ENCODE data around the gene AP5Z1.

The AP5Z1 gene

GRCh38 chr7:4833176-4833575 lies 57.8 kb downstream of the AP5Z1 start:
- Histone ChIP-seq H2AFZ (ENCODE audit: low read depth, low read length) (no peak overlapping the region), H3K27ac (ENCODE audit: low read length) (no peak overlapping the region), H3K9me3 (ENCODE audit: insufficient read depth, low read length) (no peaks in the 10 kb centered on the region), H3K4me1 (ENCODE audit: low read length) (no peaks in the 10 kb centered on the region), H3K36me3 (replicated peaks; ENCODE audit: low read depth, low read length) (no peaks in the 10 kb centered on the region), H3K4me3 (ENCODE audit: low read length) (no peak overlapping the region), H3K27me3 (ENCODE audit: low read depth, low read length) (no peaks in the 10 kb centered on the region), H4K20me1 (ENCODE audit: insufficient read depth, low read length) (no peaks in the 10 kb centered on the region), H3K9ac (ENCODE audit: low read length) (no peak overlapping the region), H3K79me2 (ENCODE audit: low read length) (no peaks in the 10 kb centered on the region), H3K4me2 (ENCODE audit: low read length) (no peak overlapping the region)
- TF ChIP-seq EZH2phosphoT487 (IDR thresholded peaks at IDR 0.05; ENCODE audit: low read depth): no peak
- TF ChIP-seq, protein P1, sequence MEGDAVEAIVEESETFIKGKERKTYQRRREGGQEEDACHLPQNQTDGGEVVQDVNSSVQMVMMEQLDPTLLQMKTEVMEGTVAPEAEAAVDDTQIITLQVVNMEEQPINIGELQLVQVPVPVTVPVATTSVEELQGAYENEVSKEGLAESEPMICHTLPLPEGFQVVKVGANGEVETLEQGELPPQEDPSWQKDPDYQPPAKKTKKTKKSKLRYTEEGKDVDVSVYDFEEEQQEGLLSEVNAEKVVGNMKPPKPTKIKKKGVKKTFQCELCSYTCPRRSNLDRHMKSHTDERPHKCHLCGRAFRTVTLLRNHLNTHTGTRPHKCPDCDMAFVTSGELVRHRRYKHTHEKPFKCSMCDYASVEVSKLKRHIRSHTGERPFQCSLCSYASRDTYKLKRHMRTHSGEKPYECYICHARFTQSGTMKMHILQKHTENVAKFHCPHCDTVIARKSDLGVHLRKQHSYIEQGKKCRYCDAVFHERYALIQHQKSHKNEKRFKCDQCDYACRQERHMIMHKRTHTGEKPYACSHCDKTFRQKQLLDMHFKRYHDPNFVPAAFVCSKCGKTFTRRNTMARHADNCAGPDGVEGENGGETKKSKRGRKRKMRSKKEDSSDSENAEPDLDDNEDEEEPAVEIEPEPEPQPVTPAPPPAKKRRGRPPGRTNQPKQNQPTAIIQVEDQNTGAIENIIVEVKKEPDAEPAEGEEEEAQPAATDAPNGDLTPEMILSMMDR (IDR thresholded peaks at IDR 0.05; ENCODE audit: low read depth, low read length): no peak

GRCh38 chr7:4833691-4834600 lies 58.5 kb downstream of the AP5Z1 start:
- no peaks in the 10 kb centered on the region for H3K27me3 ChIP-seq (ENCODE audit: low read depth, low read length)
- no peaks in the 10 kb centered on the region for H3K4me1 ChIP-seq (ENCODE audit: low read length)
- no peaks in the 10 kb centered on the region for H3K79me2 ChIP-seq (ENCODE audit: low read length)
- H3K9me3 ChIP-seq (ENCODE audit: insufficient read depth, low read length): no peaks in the 10 kb centered on the region
- no peaks in the 10 kb centered on the region for H3K36me3 ChIP-seq (replicated peaks; ENCODE audit: low read depth, low read length)
- H3K27ac ChIP-seq (ENCODE audit: low read length): no peak overlapping the region
- H4K20me1 ChIP-seq (ENCODE audit: insufficient read depth, low read length): no peaks in the 10 kb centered on the region
- H3K9ac ChIP-seq (ENCODE audit: low read length): no peak overlapping the region
- no peak overlapping the region for H3K4me2 ChIP-seq (ENCODE audit: low read length)
- no peak overlapping the region for H2AFZ ChIP-seq (ENCODE audit: low read depth, low read length)
- no peak overlapping the region for H3K4me3 ChIP-seq (ENCODE audit: low read length)
- no peak for TF ChIP-seq EZH2phosphoT487 (IDR thresholded peaks at IDR 0.05; ENCODE audit: low read depth)
- TF ChIP-seq, protein P1 (IDR thresholded peaks at IDR 0.05; ENCODE audit: low read depth, low read length): no peak

GRCh38 chr7:4834601-4835397 lies 59.4 kb downstream of the AP5Z1 start:
- Histone ChIP-seq H3K27ac (ENCODE audit: low read length) (no peak overlapping the region), H3K4me1 (ENCODE audit: low read length) (no peaks in the 10 kb centered on the region), H3K79me2 (ENCODE audit: low read length) (no peaks in the 10 kb centered on the region), H3K27me3 (ENCODE audit: low read depth, low read length) (no peaks in the 10 kb centered on the region), H4K20me1 (ENCODE audit: insufficient read depth, low read length) (no peaks in the 10 kb centered on the region), H3K4me2 (ENCODE audit: low read length) (no peak overlapping the region), H3K4me3 (ENCODE audit: low read length) (no peak overlapping the region), H3K9ac (ENCODE audit: low read length) (no peak overlapping the region), H3K9me3 (ENCODE audit: insufficient read depth, low read length) (no peaks in the 10 kb centered on the region), H2AFZ (ENCODE audit: low read depth, low read length) (no peak overlapping the region), H3K36me3 (replicated peaks; ENCODE audit: low read depth, low read length) (no peaks in the 10 kb centered on the region)
- TF ChIP-seq, protein P1 (IDR thresholded peaks at IDR 0.05; ENCODE audit: low read depth, low read length): no peak
- no peak for TF ChIP-seq EZH2phosphoT487 (IDR thresholded peaks at IDR 0.05; ENCODE audit: low read depth)
